ENCODE results near the gene UGT2B11.
"Not testable (repeated sequence)": the region's sequence is repeated elsewhere in the genome, so short reads cannot be mapped to it uniquely, and the experiment has no call there.

The UGT2B11 gene

DNA sequence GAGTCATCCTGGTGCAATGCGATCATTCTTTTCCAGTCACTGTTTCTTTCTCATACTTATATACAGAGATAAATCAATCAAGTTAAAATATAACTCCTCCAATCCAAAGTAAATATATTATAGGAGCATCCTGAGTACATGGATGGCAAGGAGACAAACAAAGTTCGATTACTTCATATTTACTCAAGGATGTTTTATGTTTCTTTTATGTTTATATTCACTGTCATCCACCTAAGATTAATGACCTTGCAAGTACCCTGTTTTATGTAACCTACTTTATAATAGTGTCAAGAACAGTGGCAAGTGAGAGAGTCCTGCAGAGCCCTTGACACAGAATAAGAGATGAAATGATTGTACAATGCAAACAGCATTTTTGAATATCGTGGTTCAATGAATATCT is at the start of gene UGT2B11:
TSS of gene UGT2B11 (minus strand) at position 33 of the 400 bp plus-strand sequence. CDS start at position 7, 26 bp downstream.
- DNase-seq, result no peak

- not testable (repeated sequence) for DNase-seq
Observed at GRCh38 chr4:69253147-69253772, 38.7 kb upstream of the UGT2B11 start.

DNA sequence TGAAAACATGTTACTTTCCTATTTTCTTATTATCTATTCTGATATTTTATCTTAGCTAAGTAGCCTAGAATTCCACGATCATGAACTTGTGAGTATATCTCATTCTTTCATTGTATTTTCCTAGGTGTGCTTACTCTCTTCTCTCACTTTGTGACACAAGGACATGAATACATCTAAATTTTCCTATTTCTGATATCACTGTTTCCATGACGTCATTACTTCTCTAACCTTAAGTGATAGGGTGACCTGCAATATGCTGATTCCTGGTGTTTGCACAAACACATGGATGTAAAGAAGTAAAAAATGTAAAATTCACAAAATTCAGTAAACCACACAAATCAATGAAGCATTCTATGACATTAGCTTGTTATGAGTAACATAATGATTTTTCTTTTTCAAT is 36.3 kb upstream of the UGT2B11 start:
- not testable (repeated sequence) for DNase-seq

DNA sequence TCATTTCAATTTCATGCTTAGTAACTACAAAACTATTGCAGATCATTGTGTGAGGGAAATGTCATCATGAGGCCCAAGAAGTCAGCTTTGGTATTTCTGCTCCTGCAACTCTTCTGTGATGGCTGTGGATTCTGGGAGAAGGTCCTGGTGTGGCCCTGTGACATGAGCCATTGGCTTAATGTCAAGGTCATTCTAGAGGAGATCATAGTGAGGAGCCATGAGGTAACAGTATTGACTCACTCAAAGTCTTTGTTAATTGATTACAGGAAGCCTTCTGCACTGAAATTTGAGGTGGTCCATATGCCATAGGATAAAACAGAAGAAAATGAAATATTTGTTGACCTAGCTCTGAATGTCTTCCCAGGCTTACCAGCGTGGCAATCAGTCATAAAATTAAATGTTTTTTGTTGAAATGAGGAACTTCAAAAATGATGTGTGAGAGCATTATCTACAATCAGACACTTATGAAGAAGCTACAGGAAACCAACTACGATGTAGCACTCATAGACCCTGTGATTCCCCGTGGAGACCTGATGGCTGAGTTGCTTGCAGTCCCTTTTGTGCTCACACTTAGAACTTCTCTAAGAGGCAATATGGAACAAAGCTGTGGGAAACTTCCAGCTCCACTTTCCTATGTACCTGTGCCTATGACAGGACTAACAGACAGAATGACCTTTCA is 28.2 kb upstream of the UGT2B11 start:
- not testable (repeated sequence) for DNase-seq

DNA sequence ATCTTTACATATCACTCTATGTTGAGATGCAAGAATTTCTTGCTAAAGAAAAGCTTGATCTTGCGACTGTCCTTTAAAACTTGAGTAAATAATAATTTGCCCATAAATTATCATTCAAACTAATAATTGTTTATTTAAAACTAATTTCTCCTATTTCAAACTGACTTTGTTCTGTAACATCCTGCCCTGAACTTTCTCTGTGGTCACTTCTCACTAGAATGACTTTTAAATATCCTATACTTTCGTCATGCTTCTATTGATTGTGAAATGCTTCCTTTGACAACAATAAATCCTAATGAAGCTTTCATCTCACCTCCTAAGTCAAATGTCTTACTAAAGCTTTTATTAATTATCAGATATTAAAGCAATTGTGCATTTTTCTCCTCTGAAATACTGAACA is 27.2 kb upstream of the UGT2B11 start:
- DNase-seq, result peak; percentile 47

GRCh38 chr4:69240787-69241186 is 26.2 kb upstream of the UGT2B11 start:
- not testable (repeated sequence) for DNase-seq

- no peak for DNase-seq
Observed at GRCh38 chr4:69239557-69240168, 25.1 kb upstream of the UGT2B11 start.

GRCh38 chr4:69239092-69239491 is 24.5 kb upstream of the UGT2B11 start:
- no peak for DNase-seq

DNA sequence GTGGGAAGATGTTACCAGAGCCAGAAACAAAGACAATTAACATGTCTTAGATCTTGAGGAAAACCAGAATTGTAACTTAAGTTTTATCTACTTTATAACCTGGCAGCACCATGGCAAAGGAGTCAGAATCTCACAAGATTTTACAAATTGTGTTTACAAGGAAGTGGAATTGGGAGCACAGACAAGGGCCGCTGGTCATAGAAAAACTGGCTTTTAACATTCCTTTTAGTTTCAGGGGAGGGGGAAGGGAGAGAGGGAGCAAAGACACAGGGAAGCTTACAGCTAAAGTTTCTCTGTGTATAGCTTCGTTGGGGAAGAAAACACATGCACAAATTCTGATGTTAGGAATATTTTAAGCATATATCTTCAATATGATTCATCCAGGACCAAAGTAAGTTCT is 10.3 kb upstream of the UGT2B11 start:
- DNase-seq, result no peak

DNA sequence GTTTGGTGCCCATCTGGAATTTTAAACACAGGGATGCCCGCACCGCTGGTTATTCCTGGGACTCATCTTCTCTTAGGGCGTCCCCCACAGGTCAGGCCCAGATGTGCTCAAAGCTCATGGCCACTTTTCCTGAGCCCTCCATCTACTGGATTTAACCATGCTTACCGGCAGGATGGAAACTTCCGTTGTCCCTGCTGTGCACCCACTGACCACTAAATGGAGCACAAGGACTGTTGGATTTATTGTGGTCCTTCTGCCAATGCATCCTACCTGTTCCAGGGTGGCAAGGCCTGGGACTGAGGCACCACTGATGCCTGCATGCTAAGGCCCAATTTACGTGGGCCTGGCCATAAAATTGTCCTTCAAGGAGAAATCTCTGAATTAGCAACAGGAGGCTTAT is 8.7 kb upstream of the UGT2B11 start:
- not testable (repeated sequence) for DNase-seq

- not testable (repeated sequence) for DNase-seq
Observed at GRCh38 chr4:69218491-69218890, 3.9 kb upstream of the UGT2B11 start.

DNA sequence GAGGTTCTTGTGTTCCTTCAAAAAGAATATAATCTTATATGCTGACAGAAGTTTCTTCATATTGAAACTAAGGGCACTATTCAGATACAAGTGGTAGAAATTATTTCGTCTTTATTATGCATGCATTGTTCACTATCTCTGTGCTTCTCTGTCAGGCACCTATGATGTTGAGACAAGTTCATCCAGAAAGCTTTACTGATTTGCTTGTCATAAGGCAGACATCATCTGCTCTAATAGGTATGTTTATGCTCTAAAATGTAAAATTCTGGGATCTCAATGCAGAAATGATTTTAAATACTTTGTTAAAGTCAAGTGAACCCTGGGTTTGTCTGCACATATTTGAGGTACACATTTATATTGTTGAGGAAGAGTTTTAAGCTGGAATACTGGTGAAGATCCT is 3.6 kb downstream of the UGT2B11 start:
- DNase-seq, result no peak

GRCh38 chr4:69198506-69198905 is 16.0 kb downstream of the UGT2B11 start:
- not testable (repeated sequence) for DNase-seq

- DNase-seq, result no peak
Observed at GRCh38 chr4:69196209-69196965, 18.2 kb downstream of the UGT2B11 start.

GRCh38 chr4:69194166-69194565 is 20.4 kb downstream of the UGT2B11 start:
- DNase-seq, result no peak

DNA sequence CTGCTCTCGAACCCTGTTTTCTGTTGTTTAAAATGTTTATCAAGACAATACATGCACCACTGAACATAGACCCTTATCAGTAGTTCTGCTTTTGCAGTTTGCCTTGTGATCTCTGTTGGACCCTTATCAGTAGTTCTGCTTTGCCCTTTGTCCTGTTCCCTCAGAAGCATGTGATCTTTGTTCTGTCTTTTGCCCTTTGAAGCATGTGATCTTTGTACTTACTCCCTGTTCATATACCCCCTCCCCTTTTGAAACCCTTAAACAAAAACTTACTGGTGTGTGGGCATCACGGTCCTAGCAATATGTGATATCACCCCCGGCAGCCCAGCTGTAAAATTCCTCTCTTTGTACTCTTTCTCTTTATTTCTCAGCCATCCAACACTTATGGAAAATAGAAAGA is 22.6 kb downstream of the UGT2B11 start:
- DNase-seq, result not testable (repeated sequence)

GRCh38 chr4:69190621-69191020 is 23.9 kb downstream of the UGT2B11 start:
- not testable (repeated sequence) for DNase-seq

GRCh38 chr4:69181519-69182169 is 32.9 kb downstream of the UGT2B11 start:
- DNase-seq, result not testable (repeated sequence)

- DNase-seq, result not testable (repeated sequence)
Observed at GRCh38 chr4:69179817-69180216, 34.7 kb downstream of the UGT2B11 start.

GRCh38 chr4:69178751-69179205 is 35.8 kb downstream of the UGT2B11 start:
- DNase-seq, result not testable (repeated sequence)

DNA sequence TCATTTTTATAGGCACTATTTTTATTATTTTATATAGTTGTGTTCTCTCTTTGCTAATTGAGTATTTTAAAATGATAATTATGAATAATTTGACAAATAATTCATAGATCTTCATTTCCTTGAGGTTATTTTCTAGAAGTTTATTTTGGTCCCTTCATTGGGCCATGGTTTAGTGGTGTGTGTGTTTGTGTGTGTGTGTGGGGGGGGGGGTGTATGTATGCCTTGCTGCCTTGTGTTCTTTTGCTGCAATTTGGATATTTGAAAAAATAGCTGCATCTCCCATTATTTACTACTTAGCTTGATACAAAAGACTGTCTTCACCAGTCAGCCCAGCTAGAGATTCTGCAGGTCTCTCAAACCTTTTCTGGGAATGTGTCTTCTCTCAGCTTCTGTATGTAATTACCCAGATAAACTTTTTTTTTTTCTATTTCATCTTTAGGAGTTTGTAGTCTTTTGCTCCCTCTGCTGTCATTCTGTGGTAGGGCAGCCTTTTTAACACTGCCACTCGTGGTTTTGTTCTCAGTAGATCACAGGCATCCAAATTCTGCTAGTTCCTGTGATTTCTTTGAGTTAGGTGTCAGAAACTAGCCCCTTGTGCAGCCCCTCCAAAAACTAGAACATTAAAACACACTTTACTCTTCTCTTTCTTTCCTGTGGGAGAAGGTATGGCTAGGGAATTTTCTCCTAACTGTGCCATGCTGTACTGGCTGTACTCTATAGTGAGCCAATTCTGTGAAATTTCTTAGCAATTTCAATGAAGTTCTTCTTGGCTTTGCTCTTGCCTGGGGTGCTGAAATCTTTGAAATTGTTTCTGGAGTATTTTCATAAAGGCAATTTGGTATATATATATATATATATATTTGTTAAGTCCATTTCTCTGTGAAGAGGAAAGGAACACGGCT is 44.1 kb downstream of the UGT2B11 start:
- peak; percentile 43 for DNase-seq

- DNase-seq, result not testable (repeated sequence)
Observed at GRCh38 chr4:69169171-69169570, 45.4 kb downstream of the UGT2B11 start.

Data from MV-4-11 (cell line).